Thyroid gland (tissue), 4 donors: ENCODE results near the gene CCSER1.

ENCODE experiments used
- POLR2A ChIP-seq, 2 donors: fragments of 450-650 bp; IDR thresholded peaks; one replicate each; pipeline ENCODE4 v1.6.1; 2017; ENCODE audit warnings: antibody characterized with exemption in 2 of 2, mild to moderate bottlenecking in 2 of 2, moderate library complexity in 1 of 2
- TF ChIP-seq, protein P1 (sequence below), 6 experiments: fragments of 200-600 bp in 3 of 6; fragments of 450-650 bp in 3 of 6; sonication (generic) in 3 of 6; IDR thresholded peaks; one replicate each; pipeline ENCODE4 v1.5.1; 2016 to 2019; ENCODE audit warnings: antibody characterized with exemption in 6 of 6, mild to moderate bottlenecking in 2 of 6, inconsistent platforms in 1 of 6, moderate library complexity in 1 of 6

DNA sequence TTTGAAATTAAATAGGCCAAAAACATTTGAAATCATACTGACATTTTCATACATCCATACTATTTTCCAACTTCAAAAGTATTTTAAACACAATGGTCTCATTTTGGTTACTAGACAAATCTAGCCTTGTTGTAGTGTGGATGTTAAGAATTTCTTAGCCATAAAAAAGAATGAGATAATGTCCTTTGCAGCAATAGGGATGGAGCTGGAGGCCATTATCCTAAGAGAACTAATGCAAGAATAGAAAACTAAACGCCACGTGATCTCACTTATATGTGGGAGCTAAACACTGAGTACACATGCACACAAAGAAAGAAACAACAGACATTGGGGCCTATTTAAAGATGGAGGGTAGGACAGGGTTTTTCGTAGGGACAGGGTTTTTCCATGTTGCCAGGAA lies 153.8 kb downstream of the CCSER1 start:
- TF ChIP-seq, protein P1, sequence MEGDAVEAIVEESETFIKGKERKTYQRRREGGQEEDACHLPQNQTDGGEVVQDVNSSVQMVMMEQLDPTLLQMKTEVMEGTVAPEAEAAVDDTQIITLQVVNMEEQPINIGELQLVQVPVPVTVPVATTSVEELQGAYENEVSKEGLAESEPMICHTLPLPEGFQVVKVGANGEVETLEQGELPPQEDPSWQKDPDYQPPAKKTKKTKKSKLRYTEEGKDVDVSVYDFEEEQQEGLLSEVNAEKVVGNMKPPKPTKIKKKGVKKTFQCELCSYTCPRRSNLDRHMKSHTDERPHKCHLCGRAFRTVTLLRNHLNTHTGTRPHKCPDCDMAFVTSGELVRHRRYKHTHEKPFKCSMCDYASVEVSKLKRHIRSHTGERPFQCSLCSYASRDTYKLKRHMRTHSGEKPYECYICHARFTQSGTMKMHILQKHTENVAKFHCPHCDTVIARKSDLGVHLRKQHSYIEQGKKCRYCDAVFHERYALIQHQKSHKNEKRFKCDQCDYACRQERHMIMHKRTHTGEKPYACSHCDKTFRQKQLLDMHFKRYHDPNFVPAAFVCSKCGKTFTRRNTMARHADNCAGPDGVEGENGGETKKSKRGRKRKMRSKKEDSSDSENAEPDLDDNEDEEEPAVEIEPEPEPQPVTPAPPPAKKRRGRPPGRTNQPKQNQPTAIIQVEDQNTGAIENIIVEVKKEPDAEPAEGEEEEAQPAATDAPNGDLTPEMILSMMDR (IDR thresholded peaks at IDR 0.05): no peak
- TF ChIP-seq POLR2A (IDR thresholded peaks at IDR 0.05): no peak
